GM23338 (cell line): ENCODE data around the gene CIAO2A.
A peak's percentile ranks its signal among the peaks of the same experiment; 100 is the strongest.

ENCODE experiments used
- CREB1 ChIP-seq: fragments of 250-450 bp; sonication (Bioruptor Pico); IDR thresholded peaks from 2 replicates; pipeline ENCODE4 v1.5.0; 2020; ENCODE audit warnings: low read depth, mild to moderate bottlenecking, moderate library complexity
- EZH2 ChIP-seq: fragments of 200-600 bp; sonication (generic); IDR thresholded peaks from one replicate; pipeline ENCODE4 v1.8.0; 2017; ENCODE audit warnings: antibody characterized with exemption, mild to moderate bottlenecking, low read depth; ENCODE audit not compliant: unreplicated experiment
- EZH2phosphoT487 ChIP-seq: fragments of 200-600 bp; sonication (generic); IDR thresholded peaks from one replicate; pipeline ENCODE4 v1.8.1; 2018; ENCODE audit warnings: antibody characterized with exemption; ENCODE audit not compliant: unreplicated experiment
- JUNB ChIP-seq: IDR thresholded peaks from one replicate; pipeline ENCODE4 v1.6.1; 2016; ENCODE audit warnings: antibody characterized with exemption; ENCODE audit not compliant: unreplicated experiment
- NANOG ChIP-seq: IDR thresholded peaks from 2 replicates; pipeline ENCODE4 v1.6.1; 2016; ENCODE audit warnings: antibody characterized with exemption, borderline replicate concordance
- POLR2AphosphoS5 ChIP-seq: IDR thresholded peaks from 2 replicates; pipeline ENCODE4 v1.6.1; 2016; ENCODE audit warnings: antibody characterized with exemption, low read depth
- ZNF331 ChIP-seq: fragments of 250-450 bp; sonication (Bioruptor Pico); IDR thresholded peaks from 2 replicates; pipeline ENCODE4 v1.5.0; 2020; ENCODE audit warnings: low read depth, mild to moderate bottlenecking, moderate library complexity
- TF ChIP-seq, protein P1 (sequence below), 2 experiments: fragments of 200-600 bp in 1 of 2; sonication (generic) in 1 of 2; conservative IDR thresholded peaks; 2 replicates each; pipeline versions ENCODE4 v1.5.1 to v1.6.1; 2016 to 2017; ENCODE audit warnings: antibody characterized with exemption in 2 of 2, low read depth in 2 of 2, mild to moderate bottlenecking in 2 of 2, moderate library complexity in 1 of 2
- TF ChIP-seq, protein P2 (sequence below): IDR thresholded peaks from one replicate; pipeline ENCODE4 v1.6.1; 2018; ENCODE audit warnings: antibody characterized with exemption; ENCODE audit not compliant: unreplicated experiment

GRCh38 chr15:64137226-64137833 lies 43.7 kb upstream of the CIAO2A start:
- TF ChIP-seq, protein P1, sequence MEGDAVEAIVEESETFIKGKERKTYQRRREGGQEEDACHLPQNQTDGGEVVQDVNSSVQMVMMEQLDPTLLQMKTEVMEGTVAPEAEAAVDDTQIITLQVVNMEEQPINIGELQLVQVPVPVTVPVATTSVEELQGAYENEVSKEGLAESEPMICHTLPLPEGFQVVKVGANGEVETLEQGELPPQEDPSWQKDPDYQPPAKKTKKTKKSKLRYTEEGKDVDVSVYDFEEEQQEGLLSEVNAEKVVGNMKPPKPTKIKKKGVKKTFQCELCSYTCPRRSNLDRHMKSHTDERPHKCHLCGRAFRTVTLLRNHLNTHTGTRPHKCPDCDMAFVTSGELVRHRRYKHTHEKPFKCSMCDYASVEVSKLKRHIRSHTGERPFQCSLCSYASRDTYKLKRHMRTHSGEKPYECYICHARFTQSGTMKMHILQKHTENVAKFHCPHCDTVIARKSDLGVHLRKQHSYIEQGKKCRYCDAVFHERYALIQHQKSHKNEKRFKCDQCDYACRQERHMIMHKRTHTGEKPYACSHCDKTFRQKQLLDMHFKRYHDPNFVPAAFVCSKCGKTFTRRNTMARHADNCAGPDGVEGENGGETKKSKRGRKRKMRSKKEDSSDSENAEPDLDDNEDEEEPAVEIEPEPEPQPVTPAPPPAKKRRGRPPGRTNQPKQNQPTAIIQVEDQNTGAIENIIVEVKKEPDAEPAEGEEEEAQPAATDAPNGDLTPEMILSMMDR (conservative IDR thresholded peaks at IDR 0.05; ENCODE audit: low read depth in 2 of 2): peak; percentile 19 to 47; a peak in 3 of 4 replicates
- TF ChIP-seq EZH2 (no peak), NANOG (no peak), EZH2phosphoT487 (no peak), POLR2AphosphoS5 (no peak), JUNB (no peak), CREB1 (CRISPR knock-in tag) (no peak), ZNF331 (no peak)
- TF ChIP-seq, protein P2, sequence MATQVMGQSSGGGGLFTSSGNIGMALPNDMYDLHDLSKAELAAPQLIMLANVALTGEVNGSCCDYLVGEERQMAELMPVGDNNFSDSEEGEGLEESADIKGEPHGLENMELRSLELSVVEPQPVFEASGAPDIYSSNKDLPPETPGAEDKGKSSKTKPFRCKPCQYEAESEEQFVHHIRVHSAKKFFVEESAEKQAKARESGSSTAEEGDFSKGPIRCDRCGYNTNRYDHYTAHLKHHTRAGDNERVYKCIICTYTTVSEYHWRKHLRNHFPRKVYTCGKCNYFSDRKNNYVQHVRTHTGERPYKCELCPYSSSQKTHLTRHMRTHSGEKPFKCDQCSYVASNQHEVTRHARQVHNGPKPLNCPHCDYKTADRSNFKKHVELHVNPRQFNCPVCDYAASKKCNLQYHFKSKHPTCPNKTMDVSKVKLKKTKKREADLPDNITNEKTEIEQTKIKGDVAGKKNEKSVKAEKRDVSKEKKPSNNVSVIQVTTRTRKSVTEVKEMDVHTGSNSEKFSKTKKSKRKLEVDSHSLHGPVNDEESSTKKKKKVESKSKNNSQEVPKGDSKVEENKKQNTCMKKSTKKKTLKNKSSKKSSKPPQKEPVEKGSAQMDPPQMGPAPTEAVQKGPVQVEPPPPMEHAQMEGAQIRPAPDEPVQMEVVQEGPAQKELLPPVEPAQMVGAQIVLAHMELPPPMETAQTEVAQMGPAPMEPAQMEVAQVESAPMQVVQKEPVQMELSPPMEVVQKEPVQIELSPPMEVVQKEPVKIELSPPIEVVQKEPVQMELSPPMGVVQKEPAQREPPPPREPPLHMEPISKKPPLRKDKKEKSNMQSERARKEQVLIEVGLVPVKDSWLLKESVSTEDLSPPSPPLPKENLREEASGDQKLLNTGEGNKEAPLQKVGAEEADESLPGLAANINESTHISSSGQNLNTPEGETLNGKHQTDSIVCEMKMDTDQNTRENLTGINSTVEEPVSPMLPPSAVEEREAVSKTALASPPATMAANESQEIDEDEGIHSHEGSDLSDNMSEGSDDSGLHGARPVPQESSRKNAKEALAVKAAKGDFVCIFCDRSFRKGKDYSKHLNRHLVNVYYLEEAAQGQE: no peak
